NT2/D1 (cell line): Measurements from ENCODE around the gene MGAT4A.

Source experiments
- YY1 ChIP-seq: IDR thresholded peaks from 2 replicates; pipeline ENCODE4 v1.6.1; 2011; ENCODE audit not compliant: insufficient read length, insufficient read depth
- ZNF274 ChIP-seq: IDR thresholded peaks from 2 replicates; pipeline ENCODE4 v1.6.1; 2011; ENCODE audit warnings: mild to moderate bottlenecking, low read depth, low read length

GRCh38 chr2:98698896-98699295 is 32.0 kb downstream of the MGAT4A start:
- TF ChIP-seq ZNF274 (no peak), YY1 (no peak)
